ENCODE results near the gene PSD2. TPM values are rescaled to one million over a fixed set of nuclear protein-coding genes. Genes with fewer than 3 reads are reported as not detected.

Gene PSD2
- total RNA-seq (2014; rRNA removed; shearing (Covaris generic)), result 0.31 and 2.0 TPM in 2 replicates

- in situ Hi-C loops (cut with HindIII; ENCODE audit: low sequenced_read_pairs), result no loop called here
- peak; percentile 59 for DNase-seq (ENCODE audit: low spot score)
These were observed at the start of gene PSD2 for GRCh38 chr5:139795074-139796001. Gene PSD2, plus strand, starts transcription at chr5:139795808. Its CDS starts 13,633 bp downstream, at chr5:139809441.

DNA sequence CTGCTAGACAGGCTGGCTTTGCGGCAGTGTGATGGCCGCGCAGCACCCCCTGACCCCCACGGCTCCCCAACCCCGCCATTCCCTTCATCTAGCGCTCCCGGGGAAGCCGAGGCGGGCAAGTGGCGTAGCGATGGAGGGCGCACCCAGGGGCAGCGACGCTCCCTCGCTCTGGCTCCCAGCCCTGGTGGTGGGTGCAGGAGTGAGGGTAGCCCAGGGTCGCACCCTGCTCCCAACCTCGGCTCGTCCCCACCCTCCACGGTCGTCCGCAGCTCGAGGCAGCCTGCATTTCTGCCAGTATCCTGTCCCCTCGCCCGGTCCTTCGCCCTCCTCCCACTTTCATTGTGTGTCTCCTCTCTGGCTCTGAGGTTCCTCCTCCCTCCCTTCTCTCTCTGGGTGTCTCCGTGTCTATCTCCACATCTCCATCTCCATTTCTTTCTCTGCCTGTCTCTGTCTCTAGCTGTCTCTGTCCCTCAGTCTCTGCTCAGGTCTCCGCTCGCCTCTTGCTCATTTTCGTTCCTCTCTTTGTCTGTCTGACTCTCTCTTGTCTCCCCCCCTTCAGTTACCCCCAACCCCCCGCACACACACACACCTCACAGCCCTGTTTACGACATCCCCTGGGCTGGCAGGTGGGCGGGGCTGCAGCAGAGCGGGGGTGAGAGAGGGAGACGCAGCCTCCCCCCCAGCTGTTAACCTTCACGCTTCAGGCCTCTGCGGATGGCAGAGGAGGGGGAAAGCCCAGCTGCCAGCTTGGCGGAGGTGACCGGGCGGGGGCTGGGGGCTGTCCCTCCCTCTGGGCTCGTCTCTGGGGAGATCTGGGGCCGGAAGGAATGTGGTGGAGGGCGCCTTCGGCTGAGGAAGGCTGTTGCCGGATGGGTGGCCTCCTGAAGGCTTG, 48.7 kb upstream of the PSD2 start:
- DNase-seq (ENCODE audit: low spot score), result peak; percentile 68
- in situ Hi-C loops (cut with HindIII; ENCODE audit: low sequenced_read_pairs), result loop anchor here (5.0 kb wide), 1 partner anchor 45 kb away; no protein-coding TSS in a partner anchor

DNA sequence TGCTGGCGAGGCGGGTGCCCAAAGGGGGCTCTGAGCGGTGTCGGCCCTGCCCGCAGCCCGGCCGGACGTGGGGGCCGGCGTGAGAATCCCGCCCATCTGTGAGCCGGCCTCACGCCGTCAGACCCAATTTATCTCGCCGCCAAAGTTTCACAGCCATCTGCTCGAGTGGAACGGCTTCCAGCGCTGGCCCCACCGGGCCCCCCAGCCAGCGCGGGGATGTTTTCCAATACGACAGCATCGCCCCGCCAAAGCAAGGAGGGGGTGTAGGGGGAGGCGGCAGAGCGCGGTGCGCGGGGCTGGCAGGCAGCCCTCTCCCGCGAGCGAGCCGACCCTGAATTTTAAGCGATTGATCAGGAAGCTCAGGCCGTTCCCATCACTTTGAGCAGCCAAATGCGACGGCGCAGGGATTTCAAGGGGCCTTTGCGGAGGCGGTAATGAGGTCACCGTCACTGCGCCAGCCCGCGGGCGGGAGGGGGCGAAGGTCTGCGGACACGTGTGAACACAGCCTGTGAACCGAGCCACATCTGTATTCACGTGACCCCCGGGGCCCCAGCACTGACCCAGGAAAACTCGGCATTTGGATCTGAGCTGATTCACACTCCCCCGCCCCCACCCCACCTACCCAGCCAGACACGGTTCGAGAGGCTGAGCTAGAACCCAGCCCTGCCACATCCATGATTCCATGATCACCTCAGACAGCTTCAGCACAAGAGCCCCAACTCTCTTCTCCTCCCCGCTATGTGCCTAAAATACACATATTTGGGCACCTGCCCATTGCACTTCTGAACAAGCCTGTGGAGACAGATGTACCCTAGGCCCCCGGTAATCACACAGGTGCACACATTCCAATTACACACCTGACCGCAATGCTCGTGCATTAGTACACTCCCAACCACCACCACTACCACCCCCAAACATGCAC, 47.8 kb upstream of the PSD2 start:
- in situ Hi-C loops (cut with HindIII; ENCODE audit: low sequenced_read_pairs), result loop anchor here (5.0 kb wide), 1 partner anchor 46 kb away; no protein-coding TSS in a partner anchor
- peak; percentile 75 for DNase-seq (ENCODE audit: low spot score)

DNA sequence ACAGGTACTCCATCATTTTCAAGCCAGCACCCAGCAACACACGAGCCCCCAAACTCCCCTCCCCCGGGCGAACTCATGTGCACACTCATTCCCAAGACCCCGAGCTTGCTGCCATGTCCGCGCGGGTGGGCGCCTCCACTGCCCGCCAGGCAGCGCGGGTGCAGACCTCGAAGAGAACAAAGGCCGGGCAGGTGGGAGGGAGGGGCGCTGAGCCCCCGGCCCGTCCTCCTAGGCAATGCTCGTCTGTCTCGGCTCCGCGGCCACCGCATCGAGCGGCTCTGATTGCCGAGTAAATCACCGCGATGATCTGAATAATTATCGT, 47.1 kb upstream of the PSD2 start:
- in situ Hi-C loops (cut with HindIII; ENCODE audit: low sequenced_read_pairs), result loop anchor here (5.0 kb wide), 1 partner anchor 46 kb away; no protein-coding TSS in a partner anchor
- no peak for DNase-seq (ENCODE audit: low spot score)

GRCh38 chr5:139749242-139749641, 46.4 kb upstream of the PSD2 start:
- in situ Hi-C loops (cut with HindIII; ENCODE audit: low sequenced_read_pairs), result loop anchor here (5.0 kb wide), 1 partner anchor 47 kb away; no protein-coding TSS in a partner anchor
- peak; percentile 42 for DNase-seq (ENCODE audit: low spot score)

DNA sequence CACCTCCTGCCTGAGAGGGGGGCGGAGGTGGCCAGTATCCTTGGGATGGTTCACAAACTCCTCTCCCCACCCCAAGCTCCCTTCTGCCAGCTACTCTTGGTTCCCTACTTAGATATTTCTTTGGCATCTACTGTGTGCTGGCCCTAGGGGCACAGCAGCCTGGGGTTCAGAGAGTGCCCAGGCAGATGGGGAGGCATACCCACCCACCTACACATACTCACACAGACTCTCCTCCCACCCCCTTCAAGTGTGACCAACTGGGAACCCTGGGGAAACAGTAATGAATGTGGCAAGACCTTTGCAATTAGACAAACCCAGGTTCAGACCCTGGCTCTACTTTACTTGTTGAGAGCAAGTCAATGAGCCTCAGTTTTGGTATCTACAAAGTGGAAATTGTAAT, 44.4 kb upstream of the PSD2 start:
- DNase-seq (ENCODE audit: low spot score), result no peak
- in situ Hi-C loops (cut with HindIII; ENCODE audit: low sequenced_read_pairs), result no loop called here

- no peak for DNase-seq (ENCODE audit: low spot score)
- in situ Hi-C loops (cut with HindIII; ENCODE audit: low sequenced_read_pairs), result no loop called here
These were observed 42.8 kb upstream of the PSD2 start for GRCh38 chr5:139752506-139753473.

- in situ Hi-C loops (cut with HindIII; ENCODE audit: low sequenced_read_pairs), result no loop called here
- DNase-seq (ENCODE audit: low spot score), result peak; percentile 48
These were observed 39.5 kb upstream of the PSD2 start for GRCh38 chr5:139755892-139756671.

GRCh38 chr5:139756971-139757370, 38.6 kb upstream of the PSD2 start:
- in situ Hi-C loops (cut with HindIII; ENCODE audit: low sequenced_read_pairs), result no loop called here
- DNase-seq (ENCODE audit: low spot score), result no peak

GRCh38 chr5:139757727-139758509, 37.7 kb upstream of the PSD2 start:
- in situ Hi-C loops (cut with HindIII; ENCODE audit: low sequenced_read_pairs), result no loop called here
- DNase-seq (ENCODE audit: low spot score), result no peak

- peak; percentile 45 for DNase-seq (ENCODE audit: low spot score)
- in situ Hi-C loops (cut with HindIII; ENCODE audit: low sequenced_read_pairs), result no loop called here
These were observed 37.0 kb upstream of the PSD2 start for GRCh38 chr5:139758510-139759075.

DNA sequence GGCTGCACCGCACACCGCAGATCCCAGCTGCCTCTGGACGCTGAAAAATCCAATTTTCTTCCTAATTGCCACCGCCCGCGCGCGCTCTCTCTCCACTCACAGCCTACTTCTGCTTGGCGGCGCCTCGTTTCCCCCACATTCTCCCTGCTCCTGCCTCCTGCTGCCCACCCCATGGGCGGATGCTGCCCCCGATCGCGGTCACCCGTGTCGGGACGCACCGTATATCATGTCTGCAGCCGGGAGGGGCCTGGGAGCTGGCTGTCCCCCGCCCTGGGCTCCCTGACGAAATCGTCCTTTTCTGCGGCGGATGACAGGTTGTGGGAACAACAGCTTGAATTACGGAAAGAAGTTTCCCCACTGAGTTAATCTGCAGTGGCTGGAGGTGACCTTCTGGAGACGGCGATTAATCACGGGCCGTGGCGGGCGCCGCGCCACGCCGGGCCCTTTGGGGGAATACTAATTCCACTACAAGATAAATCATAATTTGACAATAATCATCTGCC, 36.3 kb upstream of the PSD2 start:
- peak; percentile 63 for DNase-seq (ENCODE audit: low spot score)
- in situ Hi-C loops (cut with HindIII; ENCODE audit: low sequenced_read_pairs), result no loop called here

- peak; percentile 58 for DNase-seq (ENCODE audit: low spot score)
- in situ Hi-C loops (cut with HindIII; ENCODE audit: low sequenced_read_pairs), result no loop called here
These were observed 35.2 kb upstream of the PSD2 start for GRCh38 chr5:139760066-139761056.

DNA sequence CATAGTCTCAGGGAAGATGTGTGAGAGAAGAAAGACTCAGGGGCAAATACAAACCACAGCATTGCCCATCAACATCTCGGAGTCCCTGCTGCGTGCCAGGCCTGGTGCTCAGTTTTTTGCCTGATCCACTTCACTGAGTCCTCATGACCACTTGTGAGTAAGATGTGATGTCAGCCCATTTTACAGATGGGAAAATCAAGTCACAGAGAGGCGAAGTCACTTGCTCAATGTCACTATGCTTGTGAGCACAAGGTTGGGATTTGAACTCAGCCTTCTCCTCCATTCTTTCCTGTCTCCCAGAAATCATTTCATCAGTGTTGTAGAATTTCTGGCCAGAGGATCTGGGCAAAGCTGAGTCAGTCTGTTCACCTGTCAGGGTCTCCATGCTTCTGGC, 34.6 kb upstream of the PSD2 start:
- in situ Hi-C loops (cut with HindIII; ENCODE audit: low sequenced_read_pairs), result no loop called here
- DNase-seq (ENCODE audit: low spot score), result peak; percentile 22

DNA sequence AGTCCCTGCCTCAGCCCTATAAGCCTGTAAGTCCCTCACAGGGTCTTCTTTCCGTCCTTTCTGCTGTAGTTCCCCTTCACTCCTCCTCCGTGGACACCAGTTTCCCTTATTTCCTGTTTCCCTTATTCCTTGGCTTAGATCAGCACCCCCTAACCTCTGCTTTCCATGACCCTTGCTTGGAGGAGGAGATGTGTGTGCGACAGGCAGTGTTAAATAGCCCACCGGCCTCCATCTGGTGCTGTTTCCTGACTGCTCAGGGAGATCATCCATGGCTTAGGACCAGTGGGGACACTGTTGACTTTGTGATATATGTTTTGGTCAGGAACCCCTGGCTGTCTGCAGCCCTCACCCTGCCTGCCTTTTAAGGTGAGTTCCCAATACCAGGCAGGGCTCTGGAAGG, 34.1 kb upstream of the PSD2 start:
- DNase-seq (ENCODE audit: low spot score), result peak; percentile 37
- in situ Hi-C loops (cut with HindIII; ENCODE audit: low sequenced_read_pairs), result no loop called here

Data from G401 (cell line).